GM18873 (cell line): ENCODE results near the gene LYRM2.
"Not testable (repeated sequence)": the region's sequence is repeated elsewhere in the genome, so short reads cannot be mapped to it uniquely, and the experiment has no call there.

Source experiments
- ATAC-seq: cut with Tn5 transposase; IDR thresholded peaks from one replicate; pipeline ENCODE4 v1.9.1; 2021; ENCODE audit warnings: mild to moderate bottlenecking, moderate library complexity, moderate number of reproducible peaks; ENCODE audit not compliant: unreplicated experiment, low FRiP score

The LYRM2 gene

DNA sequence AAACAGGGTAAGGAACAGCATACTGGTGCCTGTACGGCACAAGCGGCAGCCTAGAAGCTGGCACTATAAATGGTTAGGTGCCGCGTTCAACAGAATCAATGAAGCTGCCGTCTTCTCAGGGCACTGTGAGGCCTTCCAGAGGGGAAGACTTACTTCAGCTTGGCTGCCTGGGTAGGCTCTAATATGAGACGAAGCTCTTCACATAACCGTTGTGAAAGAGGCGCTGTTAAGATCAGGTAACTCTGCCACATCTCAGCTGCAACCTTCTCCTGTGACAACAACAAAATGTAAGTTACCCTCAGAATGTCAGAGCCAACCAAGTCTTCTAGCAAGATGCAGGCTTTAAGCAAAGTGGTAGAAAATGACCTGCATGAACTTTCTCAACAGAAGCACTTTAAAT lies 12.0 kb upstream of the LYRM2 start:
- ATAC-seq, result no peak

DNA sequence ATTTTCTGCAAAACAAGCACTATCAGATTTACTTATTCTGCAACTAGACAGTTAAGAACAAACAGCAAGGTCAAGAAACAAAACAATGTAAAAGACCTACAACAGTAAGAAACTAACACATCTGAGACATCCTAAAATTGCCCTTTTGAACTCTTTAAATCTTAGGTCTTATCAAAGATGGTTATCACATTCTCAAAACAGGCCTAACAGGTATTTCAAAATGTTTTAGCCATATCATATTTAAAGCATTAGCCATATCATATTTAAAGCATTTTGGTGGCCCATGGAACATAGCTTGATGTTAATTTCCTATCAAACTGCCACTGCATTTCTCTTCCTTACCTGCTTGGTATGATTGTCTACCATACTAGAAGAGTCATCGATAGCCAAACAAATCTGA lies 11.1 kb upstream of the LYRM2 start:
- ATAC-seq, result no peak

DNA sequence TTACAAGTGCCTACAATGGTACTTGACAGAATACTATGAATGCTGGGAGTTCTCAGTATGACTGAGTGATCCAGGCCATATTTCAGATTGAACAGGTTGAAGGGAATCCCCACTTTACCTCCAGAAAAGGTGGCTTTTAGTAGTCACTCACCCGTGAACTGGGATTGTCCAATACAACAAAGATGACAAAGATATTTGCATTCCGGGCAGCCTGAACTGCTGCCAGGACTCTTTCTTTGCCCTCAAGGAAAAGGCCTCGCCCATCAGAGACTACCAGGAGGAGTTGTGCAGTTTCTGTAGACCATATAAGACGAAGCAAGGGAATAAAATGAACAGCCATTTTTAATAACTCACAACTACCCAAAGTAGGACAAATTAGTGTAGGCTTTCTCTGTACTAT lies 6.3 kb upstream of the LYRM2 start:
- ATAC-seq, result no peak

DNA sequence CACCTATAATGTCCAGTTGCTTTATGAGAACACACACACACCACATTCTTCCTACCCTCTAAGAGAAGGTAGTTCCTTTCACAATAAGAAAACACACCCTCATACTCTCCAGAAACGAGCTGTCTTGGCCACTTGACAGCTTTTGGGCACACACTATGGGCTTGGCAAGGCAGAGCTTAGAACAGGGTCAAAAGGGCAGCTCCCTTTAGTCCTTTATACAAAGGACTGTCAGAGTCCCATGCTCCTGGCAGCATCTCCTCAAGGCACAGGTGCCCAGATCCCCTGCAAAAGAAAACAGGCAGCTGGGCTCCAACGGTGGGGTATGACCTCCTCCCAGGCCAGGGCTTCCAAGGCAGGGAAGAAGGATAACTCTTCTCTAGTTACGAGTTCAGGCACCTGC lies 4.9 kb upstream of the LYRM2 start:
- ATAC-seq, result no peak

DNA sequence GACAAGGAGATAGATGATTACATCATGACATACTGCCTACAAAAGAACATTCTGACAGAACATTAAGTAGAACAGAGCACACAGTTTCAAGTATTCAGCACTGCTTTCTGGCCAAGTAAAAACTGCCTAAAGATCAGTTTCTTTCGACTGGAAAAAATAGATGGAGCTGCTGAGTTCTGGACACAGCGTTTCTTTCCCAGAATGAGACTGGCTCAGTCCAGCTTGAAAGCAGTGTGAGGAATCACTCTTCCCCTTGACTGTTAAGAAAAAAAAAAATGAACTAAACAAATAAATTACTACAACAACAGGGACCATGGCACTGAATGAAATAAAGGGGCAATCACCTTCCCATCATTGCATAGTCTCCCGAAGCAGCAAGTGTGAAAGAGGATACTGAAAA lies 4.4 kb upstream of the LYRM2 start:
- no peak for ATAC-seq

DNA sequence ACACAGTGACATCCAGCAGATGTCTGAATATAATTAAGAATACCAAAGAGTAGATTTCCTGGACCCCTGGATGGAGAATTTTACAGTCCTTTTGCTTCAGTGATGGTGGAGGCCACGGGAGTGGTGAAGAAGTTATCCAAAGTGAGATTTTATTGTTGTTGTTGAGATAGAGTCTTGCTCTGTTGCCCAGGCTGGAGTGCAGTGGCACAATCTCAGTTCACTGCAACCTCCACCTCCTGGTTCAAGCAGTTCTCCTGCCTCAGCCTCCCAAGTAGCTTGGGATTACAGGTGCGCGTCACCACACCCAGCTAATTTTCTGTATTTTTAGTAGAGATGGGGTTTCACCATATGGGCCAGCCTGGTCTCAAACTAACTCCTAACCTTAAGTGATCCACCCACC lies 3.0 kb upstream of the LYRM2 start:
- not testable (repeated sequence) for ATAC-seq

DNA sequence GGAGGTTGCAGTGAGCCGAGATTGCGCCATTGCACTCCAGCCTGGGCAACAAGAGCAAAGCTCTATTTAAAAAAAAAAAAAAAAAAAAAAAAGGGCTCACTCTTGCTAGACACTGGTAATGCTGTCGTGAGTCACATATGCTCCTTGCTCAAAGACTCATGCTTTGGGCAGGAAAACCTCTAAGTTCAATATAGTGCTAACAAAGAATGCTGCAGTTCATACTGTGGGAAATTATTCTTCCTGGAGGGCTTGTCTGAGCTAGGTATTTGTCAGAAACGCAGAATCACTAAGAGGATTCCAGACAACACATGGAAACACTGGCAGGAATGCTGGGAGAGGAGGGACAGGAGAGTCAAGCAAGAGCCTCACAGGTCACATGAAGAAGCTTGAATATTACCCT lies 2.3 kb upstream of the LYRM2 start:
- no peak for ATAC-seq

DNA sequence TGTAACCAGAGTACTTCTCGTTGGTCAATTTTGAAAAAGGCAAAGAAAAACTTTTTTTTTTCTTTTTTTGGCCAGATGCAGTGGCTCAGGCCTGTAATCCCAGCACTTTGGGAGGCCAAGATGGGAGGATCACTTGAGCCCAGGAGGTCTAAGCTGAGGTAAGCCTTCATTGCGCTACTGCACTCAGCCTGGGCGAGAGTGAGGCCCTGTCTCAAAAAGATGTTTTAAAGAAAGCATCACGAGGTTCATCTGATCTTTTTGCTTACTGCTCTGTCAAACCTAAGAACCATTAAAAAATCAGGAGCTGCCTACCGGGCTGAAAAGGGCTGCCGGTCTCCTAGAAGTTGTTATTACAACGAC lies 607 bp downstream of the LYRM2 start:
- peak; percentile 7 for ATAC-seq

DNA sequence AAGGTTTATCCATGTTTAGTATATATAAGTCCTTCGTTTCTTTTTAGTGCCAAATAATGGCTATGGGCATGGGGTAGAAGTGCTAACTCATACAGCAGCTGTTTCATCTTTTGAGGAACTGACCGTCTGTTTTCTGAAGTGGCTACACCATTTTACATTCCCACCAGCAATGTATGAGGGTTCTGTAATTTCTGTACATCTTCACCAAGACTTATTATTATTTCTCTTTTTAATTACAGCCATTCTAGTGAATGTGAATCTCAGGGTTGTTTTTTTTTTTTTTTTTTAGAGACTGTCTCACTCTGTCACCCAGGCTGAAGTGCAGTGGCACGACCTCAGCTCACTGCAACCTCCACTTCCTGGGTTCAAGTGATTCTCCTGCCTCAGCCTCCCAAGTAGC lies 2.1 kb downstream of the LYRM2 start:
- not testable (repeated sequence) for ATAC-seq

DNA sequence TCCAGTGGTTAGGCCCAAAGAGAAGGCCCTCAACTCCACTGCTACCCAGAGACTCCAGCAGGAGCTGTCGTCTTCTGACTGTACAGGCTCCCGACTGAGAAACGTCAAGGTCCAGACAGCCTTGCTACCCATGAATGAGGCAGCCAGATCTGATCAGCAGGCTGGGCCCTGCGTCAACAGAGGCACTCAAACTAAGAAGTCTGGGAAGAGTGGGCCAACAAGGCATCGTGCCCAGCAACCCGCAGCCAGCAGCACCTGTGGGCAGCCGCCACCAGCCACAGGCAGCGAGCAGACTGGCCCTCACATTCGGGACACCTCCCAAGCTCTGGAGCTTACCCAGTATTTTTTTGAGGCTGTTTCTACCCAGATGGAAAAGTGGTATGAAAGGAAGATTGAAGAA lies 8.1 kb downstream of the LYRM2 start:
- ATAC-seq, result no peak

DNA sequence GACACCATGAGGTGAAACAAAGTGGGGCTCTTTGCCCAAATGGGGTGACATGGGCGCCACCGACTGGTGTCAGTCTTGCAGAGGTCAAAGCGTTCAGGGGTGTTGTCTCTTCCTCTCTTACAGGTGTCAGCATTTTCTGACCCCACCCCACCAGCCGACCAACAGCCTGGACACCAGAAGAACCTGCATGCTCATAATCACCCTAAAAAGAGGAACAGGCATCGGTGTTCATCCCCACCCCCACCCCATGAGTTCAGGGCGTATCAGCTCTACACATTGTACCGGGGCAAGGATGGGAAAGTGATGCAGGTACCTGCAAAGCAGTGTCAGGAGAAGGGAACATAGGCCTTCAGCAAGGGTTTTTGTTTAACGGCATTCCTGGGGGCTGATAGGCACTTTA lies 14.8 kb downstream of the LYRM2 start:
- ATAC-seq, result no peak

DNA sequence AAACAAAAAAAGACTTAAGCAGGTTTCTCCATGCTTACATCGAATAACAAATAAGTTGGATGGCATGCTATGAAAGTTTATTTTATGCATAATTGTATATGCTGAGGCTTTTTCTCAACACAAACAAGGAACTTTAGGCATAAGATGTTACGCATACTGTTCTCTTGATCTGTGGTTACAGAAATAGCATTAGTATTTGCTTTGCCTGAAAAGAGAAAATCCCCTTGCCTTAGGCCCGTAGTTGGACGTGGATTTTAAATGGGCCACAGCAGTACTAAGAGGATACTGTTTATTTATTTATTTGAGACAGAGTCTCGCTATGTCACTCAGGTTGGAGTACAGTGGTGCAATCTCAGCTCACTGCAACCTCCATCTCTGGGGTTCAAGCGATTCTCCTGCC lies 19.0 kb downstream of the LYRM2 start:
- no peak for ATAC-seq

DNA sequence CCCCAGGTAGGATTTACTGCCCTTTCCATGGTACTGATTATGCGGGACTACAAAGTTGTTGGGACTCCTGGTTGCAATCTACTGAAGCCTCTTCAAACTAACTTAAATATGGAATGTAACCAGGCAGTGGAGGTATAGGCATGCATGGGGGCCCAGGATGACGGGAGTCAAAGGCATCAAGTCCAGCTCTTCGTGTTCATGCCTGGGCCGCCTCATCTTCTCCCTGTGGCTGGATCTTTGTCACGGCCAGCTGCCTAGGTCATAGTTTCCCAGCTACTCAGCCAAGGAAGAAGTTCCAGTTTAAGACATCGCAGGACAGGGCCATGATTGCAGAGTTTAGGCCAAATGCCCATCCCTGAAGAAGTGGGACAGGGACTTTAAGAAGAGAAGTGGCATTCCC lies 20.5 kb downstream of the LYRM2 start:
- no peak for ATAC-seq

DNA sequence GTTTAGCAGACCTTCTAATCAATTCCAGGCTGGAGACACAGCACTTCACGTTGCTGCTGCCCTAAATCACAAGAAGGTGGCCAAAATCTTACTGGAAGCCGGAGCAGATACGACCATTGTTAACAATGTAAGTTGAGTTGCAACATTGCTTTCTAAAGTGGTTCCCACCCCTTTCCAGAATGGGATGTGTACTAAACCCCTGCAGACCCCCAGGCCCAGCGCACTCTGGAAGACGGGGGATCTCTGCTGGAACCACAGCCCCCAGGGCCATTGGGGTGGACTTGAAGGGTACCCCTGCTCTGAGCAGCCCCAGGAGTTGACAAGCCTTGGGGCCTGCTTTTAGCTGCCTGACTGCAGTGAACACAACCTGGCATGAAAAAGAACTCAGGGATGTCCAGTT lies 22.0 kb downstream of the LYRM2 start:
- no peak for ATAC-seq

DNA sequence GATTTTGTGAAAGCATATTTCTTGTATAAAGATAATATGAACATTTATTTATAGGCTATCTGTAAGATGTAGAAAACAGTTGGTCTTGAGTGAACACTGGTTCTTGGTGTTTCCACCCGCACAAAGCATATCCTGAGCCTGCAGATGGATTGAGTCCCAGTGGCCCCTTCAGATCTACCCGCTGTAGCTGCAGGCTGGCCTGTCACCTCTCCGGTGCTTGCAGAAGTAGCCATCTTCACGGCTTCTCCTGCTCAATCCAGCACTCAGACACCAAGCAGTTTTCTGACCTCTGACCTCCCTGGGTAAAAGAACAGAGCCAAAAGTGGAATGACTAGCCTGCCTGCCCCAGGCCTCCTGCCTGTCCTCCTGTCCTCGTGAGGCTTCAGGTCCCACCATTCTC lies 22.7 kb downstream of the LYRM2 start:
- ATAC-seq, result no peak

DNA sequence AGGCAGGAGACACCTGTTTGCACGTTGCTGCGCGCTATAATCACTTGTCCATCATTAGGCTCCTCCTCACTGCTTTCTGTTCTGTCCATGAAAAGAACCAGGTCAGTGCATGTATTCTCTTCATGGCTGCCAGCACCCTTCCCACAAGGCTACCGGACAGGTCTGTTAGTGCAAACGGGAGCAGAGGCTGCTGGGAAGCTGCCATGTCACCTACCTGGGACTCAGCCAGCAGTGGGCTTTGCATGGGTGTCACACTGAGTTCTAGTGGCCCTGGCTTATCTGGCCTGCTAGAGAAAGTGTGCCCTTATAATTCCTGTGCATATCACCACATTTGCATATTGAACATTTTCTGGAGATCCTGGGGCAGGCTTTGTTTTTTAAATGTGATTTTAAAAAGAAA lies 24.8 kb downstream of the LYRM2 start:
- ATAC-seq, result no peak

DNA sequence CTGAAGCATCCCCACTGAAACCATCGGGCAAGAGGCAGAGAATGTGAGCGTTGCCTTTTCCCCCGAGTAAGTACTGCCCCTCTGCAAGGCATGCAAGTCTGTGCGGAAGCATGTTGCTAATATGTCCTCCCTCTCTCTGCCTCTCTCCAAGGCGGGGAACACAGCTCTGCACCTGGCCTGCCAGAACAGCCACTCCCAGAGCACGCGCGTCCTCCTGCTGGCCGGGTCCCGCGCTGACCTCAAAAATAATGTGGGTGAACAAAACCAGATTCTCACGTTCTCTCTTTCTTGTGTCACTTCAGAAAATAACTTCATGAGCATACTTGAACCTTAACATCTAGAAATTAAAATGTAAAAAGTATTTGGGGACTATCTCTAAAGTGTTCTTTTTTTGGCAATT lies 26.4 kb downstream of the LYRM2 start:
- ATAC-seq, result no peak

DNA sequence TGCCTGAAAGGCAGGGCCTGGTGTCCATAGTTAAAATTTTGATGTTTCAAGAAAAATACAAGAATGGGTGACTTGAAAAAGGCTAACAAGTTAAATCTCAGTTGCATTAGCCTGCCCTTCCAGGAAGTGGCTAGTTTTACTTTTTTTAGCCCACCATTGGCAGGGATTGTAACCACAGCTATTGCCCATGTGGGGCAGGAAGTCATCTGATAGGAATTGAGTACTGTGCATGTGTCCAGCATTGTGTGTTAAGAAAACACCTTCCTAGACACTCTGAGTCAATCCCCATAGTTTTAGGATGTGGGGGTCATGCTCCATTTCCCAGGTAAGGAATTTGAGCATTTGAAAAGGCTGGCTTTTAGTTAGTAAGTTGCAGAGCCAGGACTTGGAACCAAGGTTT lies 26.9 kb downstream of the LYRM2 start:
- no peak for ATAC-seq

DNA sequence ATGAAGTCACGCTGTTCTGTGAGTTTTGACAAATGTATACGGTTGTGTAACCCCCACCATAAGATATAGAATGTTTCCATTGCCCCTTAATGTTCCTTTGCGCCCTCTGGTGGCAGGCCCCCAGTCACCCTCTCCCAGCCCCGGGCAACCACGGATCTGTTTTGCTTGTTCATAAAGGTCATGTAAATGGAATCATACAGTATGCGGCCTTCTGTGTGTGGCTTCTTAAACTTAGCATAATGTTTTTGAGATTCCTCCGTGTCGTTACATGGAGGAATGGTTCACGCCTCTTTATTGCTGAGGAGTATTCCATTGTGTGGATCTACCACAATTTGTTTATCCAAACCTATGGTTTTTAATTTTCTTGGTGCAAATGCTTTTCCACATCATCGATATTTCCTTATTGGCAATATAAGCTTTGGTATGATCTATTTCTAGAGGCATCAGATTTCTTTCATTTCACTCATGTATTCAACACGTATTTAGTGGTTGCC lies 28.4 kb downstream of the LYRM2 start:
- ATAC-seq, result peak; percentile 55

DNA sequence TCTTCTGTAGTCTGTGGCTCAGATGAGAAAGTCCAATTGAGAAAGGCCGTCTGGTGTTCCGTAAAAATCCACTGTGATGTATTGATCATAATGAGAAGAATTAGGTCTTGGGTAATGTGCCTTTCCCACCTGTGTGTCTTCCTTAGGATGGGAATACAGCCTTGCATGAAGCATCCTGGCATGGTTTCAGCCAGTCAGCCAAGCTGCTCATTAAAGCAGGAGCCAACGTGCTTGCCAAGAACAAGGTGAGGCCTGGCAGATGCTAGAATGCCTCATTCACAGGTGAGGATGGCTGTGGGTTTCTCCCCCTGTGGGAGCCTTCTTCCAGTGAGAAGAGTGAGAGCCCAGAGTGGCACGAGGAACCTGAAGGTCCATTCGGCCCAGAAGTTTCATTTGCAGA lies 32.7 kb downstream of the LYRM2 start:
- ATAC-seq, result no peak

DNA sequence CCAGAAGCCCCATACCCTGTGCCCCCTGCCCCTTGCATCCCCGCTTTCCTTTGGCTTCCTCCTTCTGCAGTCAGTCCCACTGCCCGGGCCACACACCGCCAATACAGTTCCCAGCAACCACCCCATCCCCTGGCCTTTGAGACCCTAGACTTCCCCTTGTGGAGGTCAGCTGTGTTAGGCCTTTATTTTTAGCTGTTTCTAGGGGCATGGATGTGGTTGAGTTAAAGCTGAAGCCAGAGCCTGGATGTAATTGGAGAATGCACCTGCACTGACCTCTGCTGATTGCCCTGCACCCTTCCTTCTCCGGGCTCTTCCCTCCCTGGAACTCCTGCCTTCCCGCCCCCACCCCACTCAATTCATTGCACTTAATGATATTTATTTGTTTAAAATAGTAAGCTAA lies 33.9 kb downstream of the LYRM2 start:
- ATAC-seq, result no peak

DNA sequence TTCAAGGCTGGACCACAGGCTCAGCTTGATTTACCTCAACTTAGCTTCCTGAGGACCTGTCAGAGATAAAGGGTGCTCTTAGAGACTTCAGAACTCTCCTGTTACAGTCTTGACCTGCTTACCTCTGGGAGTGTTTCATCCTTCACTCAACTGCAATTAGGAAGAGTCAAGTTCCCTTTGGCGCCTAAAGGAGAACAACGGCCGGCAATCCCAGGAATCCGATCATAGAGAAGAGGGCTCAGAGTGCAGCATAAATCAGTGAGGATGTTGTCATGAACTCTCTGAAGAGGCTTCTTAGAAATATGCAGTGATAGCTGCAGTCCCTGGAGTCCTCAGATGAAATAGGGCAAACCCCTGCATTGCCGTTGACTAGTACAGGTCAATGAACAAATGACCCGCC lies 36.4 kb downstream of the LYRM2 start:
- no peak for ATAC-seq

DNA sequence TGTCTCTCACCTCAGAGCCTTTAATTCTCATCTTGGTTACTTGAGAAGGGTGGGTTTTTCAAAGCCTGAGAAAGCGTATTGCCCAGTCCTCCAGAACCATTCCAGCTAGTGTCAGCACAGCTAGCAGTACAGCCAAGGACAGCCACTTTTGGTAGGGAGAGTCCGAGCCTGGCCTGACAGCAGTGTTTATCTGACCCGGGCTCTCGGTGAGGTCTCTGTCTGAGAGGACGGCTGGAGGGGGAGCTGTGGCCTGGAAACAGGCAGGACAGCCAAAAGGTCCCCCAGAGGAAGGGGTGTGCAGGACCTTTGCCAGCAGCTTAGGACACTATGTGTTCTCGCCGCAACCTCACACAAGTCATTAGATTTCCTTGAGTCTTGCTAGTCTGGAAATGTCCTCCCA lies 38.8 kb downstream of the LYRM2 start:
- no peak for ATAC-seq

DNA sequence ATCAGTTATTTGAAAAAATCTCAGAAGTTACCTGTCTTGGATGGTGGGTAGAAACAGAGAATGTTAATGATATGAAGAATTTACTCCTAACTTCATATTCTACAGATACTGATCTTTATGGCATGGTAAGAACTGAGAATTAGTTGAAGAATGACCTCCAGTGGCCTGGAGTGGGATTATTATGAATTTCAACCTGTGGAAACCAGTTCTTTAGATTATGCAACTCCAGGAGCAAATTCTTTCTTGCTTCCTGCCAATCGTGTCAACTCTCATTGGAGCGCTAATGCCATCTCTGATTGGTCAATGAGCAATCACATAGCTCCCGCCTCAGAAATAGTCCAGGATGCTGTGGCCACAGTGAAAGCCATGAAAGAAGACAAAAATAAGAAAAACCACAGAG lies 40.6 kb downstream of the LYRM2 start:
- ATAC-seq, result no peak
